RWPE1 (cell line): ENCODE results near the gene NECTIN3.

Experiments
- CTCF ChIA-PET: fragments of 350-600 bp; sonication (Branson Sonifier 250); formaldehyde crosslinking; extraction: SDS; loops from one replicate; lab custom pipeline; 2021; lab: Yijun Ruan, JAX
- POLR2A ChIA-PET: fragments of 400-600 bp; formaldehyde crosslinking; extraction: SDS; loops from one replicate; lab custom pipeline; 2020; ENCODE audit warnings: antibody characterized with exemption; ENCODE audit not compliant: low non-redundant PET; lab: Yijun Ruan, JAX
- DNase-seq: peaks from one replicate; pipeline ENCODE4 v3.0.0; 2012; ENCODE audit warnings: low spot score
- H3K27ac ChIP-seq: fragments of 450-650 bp; 2 replicates; pipeline ENCODE4 v1.5.1; 2017
- TF ChIP-seq, protein P1 (sequence below): fragments of 450-650 bp; conservative IDR thresholded peaks from 2 replicates; pipeline ENCODE4 v1.5.1; 2017; ENCODE audit warnings: low read depth, mild to moderate bottlenecking

NECTIN3 gene, protein sequence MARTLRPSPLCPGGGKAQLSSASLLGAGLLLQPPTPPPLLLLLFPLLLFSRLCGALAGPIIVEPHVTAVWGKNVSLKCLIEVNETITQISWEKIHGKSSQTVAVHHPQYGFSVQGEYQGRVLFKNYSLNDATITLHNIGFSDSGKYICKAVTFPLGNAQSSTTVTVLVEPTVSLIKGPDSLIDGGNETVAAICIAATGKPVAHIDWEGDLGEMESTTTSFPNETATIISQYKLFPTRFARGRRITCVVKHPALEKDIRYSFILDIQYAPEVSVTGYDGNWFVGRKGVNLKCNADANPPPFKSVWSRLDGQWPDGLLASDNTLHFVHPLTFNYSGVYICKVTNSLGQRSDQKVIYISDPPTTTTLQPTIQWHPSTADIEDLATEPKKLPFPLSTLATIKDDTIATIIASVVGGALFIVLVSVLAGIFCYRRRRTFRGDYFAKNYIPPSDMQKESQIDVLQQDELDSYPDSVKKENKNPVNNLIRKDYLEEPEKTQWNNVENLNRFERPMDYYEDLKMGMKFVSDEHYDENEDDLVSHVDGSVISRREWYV

DNA sequence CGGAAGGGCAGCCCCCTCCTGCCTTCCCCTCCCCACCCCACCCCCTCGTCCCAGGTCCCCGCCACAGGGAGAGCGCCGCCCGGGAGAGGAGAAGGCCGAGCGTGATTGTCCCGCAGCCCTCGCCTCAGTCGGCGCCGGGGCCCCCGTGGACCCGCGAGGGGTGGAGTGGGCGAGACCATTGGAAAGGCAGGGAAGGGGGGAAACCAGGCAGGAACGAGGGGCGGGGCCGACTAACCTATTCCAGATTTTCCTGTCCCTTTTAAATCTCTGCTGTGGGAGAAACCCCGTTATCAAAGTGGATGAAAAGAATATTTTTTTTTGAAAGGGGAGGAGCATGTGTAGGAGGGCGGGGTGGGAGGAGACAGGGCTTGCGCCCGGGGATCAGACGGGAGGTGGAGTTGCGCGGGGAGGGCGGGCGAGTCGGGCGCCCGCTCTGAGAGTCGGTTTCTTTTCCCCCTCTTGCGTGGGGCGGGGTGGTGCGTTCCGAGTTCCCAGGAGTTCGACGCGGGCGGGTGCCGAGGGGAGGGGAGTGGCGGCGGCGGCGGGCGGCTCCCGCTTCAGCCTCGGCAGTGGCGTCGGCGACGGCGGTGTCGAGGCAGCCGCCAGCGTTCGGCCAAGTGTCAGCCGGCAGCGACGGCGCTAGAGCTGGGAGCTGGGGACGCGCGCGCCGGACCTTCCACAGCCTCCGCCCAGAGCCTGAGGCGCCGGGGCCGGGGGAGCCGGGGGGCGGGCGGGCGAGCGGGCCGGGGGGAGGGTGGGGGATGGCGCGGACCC, at the start of gene NECTIN3:
Gene NECTIN3, plus strand, starts transcription at position 560 of the 774 bp plus-strand sequence. Its CDS starts 202 bp downstream, at position 762.
- POLR2A ChIA-PET = no interaction called here
- CTCF ChIA-PET = interaction anchor here (0.5 kb wide), 1 partner anchor 198 kb away, joined by 5 read pairs; no protein-coding TSS in a partner anchor
- peak within 1 kb of the TSS; percentile 89 for H3K27ac ChIP-seq
- peak; percentile 85 for DNase-seq
- TF ChIP-seq, protein P1, sequence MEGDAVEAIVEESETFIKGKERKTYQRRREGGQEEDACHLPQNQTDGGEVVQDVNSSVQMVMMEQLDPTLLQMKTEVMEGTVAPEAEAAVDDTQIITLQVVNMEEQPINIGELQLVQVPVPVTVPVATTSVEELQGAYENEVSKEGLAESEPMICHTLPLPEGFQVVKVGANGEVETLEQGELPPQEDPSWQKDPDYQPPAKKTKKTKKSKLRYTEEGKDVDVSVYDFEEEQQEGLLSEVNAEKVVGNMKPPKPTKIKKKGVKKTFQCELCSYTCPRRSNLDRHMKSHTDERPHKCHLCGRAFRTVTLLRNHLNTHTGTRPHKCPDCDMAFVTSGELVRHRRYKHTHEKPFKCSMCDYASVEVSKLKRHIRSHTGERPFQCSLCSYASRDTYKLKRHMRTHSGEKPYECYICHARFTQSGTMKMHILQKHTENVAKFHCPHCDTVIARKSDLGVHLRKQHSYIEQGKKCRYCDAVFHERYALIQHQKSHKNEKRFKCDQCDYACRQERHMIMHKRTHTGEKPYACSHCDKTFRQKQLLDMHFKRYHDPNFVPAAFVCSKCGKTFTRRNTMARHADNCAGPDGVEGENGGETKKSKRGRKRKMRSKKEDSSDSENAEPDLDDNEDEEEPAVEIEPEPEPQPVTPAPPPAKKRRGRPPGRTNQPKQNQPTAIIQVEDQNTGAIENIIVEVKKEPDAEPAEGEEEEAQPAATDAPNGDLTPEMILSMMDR = no peak

DNA sequence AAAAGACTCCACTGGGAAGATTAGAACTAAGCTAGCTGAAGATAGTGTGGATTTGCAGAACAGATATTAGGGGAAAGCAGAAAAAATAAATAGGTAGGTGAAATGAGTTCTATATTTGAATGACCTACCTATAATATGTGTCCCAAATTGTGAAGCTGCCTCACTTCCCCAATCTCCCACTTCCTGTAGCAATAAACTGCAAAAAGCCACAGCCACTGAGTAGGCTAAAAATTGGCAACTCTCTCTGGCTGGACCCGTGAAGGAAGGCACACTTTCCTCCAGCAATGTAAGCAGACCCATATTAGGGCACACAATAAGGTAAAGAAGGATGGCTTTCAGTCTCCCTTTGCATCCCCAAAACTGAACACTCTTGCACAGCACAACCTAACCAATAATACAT, 43.7 kb upstream of the NECTIN3 start:
- DNase-seq = no peak
- CTCF ChIA-PET = interaction anchor here (0.6 kb wide), 1 partner anchor 289 kb away, joined by 3 read pairs; no protein-coding TSS in a partner anchor
- TF ChIP-seq, protein P1 = no peak
- POLR2A ChIA-PET = no interaction called here
- no peak overlapping the region for H3K27ac ChIP-seq

DNA sequence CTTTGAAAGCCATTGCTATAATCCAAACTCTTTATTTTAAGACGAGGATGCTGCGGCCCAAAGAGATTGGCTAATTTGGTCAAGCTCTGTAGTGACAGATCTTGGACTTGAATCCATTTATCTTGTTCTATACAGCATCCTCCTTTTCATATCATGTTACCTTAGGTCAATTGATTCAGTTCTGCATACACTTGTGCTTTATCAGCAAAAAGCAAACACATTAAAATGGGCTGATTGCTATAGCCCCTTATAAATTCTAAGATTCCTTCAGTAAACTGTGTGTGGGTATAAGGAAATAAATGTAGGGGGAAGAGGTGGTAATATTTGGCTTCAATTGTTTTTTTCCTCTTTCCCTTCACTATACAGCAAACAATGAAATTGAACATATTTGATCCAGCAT, 40.1 kb upstream of the NECTIN3 start:
- no peak overlapping the region for H3K27ac ChIP-seq
- POLR2A ChIA-PET = no interaction called here
- TF ChIP-seq, protein P1 = no peak
- DNase-seq = no peak
- CTCF ChIA-PET = no interaction called here

DNA sequence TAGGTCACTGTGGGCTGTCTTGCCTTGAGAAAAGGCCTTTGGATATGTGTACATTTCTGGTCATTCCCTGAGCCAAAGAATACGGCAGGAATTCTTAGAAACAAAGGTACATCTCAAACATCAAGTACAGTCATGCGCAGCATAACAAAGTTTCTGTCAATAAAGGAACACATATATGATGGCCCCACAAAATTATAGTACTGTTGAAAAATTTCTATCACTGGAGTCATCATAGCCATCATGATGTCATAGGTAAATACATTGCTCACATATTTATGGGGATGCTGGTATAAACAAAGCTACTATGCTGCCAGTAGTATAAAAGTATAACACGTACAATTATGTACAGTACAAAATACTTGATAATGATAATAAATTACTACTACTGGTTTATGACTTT, 38.9 kb upstream of the NECTIN3 start:
- TF ChIP-seq, protein P1 = no peak
- H3K27ac ChIP-seq = no peak overlapping the region

DNA sequence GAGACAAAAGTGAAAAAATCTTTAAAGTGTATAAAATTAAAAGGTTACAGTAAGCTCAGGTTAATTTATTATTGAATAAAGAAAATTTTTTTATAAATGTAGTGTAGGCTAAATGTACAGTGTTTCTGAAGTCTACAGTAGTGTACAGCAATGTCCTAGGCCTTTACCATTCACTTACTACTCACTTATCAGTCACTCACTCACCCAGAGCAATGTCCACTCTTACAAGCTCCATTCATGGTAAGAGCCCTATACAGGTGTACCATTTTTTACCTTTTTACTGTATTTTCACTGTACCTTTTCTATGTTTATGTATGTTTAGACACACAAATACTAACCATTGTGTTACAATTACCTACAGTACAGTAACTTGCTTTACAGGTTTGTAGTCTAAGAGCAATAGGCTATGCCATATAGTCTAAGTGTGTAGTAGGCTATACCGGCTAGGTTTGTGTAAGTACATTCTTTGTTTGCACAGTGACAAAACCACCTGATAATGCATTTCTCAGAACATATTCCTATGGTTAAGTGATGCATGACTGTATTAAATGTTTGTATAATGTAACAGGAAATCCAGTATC, 38.1 kb upstream of the NECTIN3 start:
- TF ChIP-seq, protein P1 = no peak
- H3K27ac ChIP-seq = no peak overlapping the region
- POLR2A ChIA-PET = no interaction called here
- no peak for DNase-seq
- CTCF ChIA-PET = no interaction called here

More for the DNA sequence above, 38.9 kb upstream of the NECTIN3 start:
- DNase-seq = no peak
- POLR2A ChIA-PET = no interaction called here
- CTCF ChIA-PET = no interaction called here

DNA sequence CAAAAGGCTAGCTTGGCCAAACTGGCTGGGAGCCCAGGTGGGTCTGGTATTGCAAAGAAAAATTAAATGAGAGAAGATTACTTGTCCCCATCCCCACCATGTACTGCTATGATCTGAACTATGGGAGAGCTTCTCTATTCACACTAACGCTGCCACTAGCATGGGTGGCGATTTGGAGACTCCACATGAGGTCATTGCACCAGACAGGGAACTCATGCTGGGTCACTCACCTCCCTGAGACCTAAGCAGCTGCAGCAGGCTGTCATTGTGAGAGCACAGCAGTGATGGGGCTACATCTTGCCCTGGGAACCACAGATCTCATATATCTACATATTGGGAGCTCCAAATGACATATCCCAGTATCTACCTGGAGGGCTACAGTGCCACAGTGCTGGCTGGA, 36.3 kb upstream of the NECTIN3 start:
- no peak overlapping the region for H3K27ac ChIP-seq
- POLR2A ChIA-PET = no interaction called here
- CTCF ChIA-PET = no interaction called here
- no peak for DNase-seq
- TF ChIP-seq, protein P1 = no peak
